GM21526 (cell line): ENCODE results near the gene OXNAD1.

ENCODE experiments used
- ATAC-seq: cut with Tn5 transposase; IDR thresholded peaks from one replicate; pipeline ENCODE4 v1.9.1; 2021; ENCODE audit warnings: moderate library complexity; ENCODE audit not compliant: unreplicated experiment, low FRiP score

Gene OXNAD1

DNA sequence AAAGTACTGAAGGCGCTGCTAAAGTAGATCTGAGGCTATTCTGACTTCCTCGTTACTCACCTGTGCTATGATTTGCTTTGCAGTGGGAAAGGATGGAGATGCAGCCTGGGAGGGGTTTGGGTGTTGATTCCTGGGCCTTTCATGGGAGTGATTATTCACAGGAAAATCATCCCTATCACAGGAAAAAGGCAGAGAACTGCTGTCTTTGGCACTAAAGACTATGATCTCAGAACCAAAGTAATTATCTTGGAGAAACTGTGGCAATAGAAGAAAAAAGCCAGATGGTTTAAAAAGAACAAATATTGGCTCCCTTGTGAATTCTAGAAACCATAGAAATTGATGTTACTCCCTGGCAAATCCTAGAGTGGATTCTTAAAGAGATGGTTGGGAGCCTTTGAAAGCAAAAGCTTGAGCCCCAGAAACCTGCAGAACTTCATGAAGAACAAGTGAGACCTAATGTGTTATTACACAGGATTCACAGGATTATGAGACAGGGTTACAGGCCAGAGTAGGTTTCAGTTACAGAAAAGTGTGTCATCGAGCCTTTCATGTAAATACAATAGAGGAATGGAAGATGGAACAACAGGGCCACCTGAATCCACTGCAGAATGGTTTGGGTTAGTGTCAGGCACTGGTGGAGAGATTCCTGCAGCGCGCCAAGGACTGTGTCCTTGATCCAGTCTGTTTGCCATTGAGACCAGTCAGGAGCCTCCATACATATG lies 85.7 kb downstream of the OXNAD1 start:
- no peak for ATAC-seq

DNA sequence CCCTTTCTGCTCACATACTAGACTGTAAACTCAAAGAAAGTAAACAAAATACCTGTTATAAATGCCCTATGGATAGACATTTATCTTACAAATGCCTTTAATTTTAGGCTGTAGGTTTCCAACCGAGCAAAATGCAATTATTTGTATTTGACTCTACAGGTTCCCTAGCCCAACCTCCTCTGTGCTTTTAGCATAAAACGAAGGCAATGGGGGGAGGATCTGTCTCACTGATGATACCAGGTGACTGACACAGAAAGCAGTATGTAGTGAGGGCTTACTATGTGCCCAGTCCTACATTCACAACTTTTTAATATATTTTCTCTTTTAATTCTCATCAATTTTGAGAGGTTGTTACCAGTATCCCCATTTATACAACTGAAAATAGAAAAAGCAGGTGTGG lies 87.4 kb downstream of the OXNAD1 start:
- ATAC-seq, result no peak

DNA sequence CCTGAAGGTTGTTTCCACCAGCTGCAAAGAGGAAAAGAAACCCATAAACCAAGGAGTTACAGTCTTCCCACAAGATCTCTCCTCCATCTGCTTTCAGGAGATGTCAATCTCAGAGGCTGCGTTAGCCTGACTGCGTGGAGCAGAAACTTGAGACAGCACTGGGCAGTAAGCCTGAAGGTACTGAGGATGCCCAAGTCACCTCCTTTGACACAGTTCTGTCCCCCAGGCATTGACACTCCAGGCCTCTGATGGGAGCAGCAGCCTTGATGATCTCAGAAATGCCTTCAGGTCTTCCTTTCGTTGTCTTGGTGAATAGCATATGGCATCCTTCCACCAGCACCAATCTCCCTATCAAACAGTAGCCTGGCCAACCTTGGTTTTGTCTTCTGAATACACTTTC lies 89.3 kb downstream of the OXNAD1 start:
- ATAC-seq, result no peak
